A172 (cell line): ENCODE results near the gene MYL4. TPM values are rescaled to one million over a fixed set of nuclear protein-coding genes. Genes with fewer than 3 reads are reported as not detected.
"Not testable (repeated sequence)": the region's sequence is repeated elsewhere in the genome, so short reads cannot be mapped to it uniquely, and the experiment has no call there.

Source experiments
- DNase-seq: peaks from one replicate; pipeline ENCODE4 v3.0.0-alpha.2; 2015; ENCODE audit warnings: low spot score
- total RNA-seq: library from RNA; depleted of rRNA; stranded (reverse); fragments of >200 nt; shearing (Covaris generic); gene quantifications from 2 replicates; pipeline ENCODE4 v1.2.3, GENCODE V29; 2014

Gene MYL4
- total RNA-seq, 1 experiment from 2014 or later = not detected

- DNase-seq = no peak
Measured at GRCh38 chr17:47221154-47221553, 12.0 kb downstream of the MYL4 start.

GRCh38 chr17:47222047-47222446 lies 12.9 kb downstream of the MYL4 start:
- no peak for DNase-seq

- no peak for DNase-seq
Measured at GRCh38 chr17:47223007-47223406, 13.9 kb downstream of the MYL4 start.

- no peak for DNase-seq
Measured at GRCh38 chr17:47223460-47223859, 14.3 kb downstream of the MYL4 start.

GRCh38 chr17:47224077-47224476 lies 14.9 kb downstream of the MYL4 start:
- DNase-seq = not testable (repeated sequence)

GRCh38 chr17:47224966-47225365 lies 15.8 kb downstream of the MYL4 start:
- no peak for DNase-seq

GRCh38 chr17:47225436-47225858 lies 16.3 kb downstream of the MYL4 start:
- DNase-seq = peak; percentile 89

- DNase-seq = no peak
Measured at GRCh38 chr17:47225911-47226688, 17.0 kb downstream of the MYL4 start.

- no peak for DNase-seq
Measured at GRCh38 chr17:47227862-47228261, 18.7 kb downstream of the MYL4 start.

- DNase-seq = peak; percentile 90
Measured at GRCh38 chr17:47229535-47230443, 20.6 kb downstream of the MYL4 start.

GRCh38 chr17:47230864-47231263 lies 21.7 kb downstream of the MYL4 start:
- no peak for DNase-seq

GRCh38 chr17:47231334-47231733 lies 22.2 kb downstream of the MYL4 start:
- DNase-seq = no peak

GRCh38 chr17:47231866-47232265 lies 22.7 kb downstream of the MYL4 start:
- DNase-seq = no peak

GRCh38 chr17:47232465-47232864 lies 23.3 kb downstream of the MYL4 start:
- DNase-seq = no peak

GRCh38 chr17:47235506-47235905 lies 26.4 kb downstream of the MYL4 start:
- no peak for DNase-seq

GRCh38 chr17:47235923-47236322 lies 26.8 kb downstream of the MYL4 start:
- no peak for DNase-seq

- no peak for DNase-seq
Measured at GRCh38 chr17:47237841-47238240, 28.7 kb downstream of the MYL4 start.

GRCh38 chr17:47238321-47239010 lies 29.3 kb downstream of the MYL4 start:
- DNase-seq = no peak

- no peak for DNase-seq
Measured at GRCh38 chr17:47239619-47239966, 30.4 kb downstream of the MYL4 start.

GRCh38 chr17:47239967-47240651 lies 31.0 kb downstream of the MYL4 start:
- DNase-seq = peak; percentile 100

GRCh38 chr17:47240806-47241205 lies 31.7 kb downstream of the MYL4 start:
- DNase-seq = no peak

- DNase-seq = no peak
Measured at GRCh38 chr17:47242648-47243047, 33.5 kb downstream of the MYL4 start.
